RWPE1 (cell line): ENCODE measurements around the gene MRPS34.

Experiments
- CTCF ChIA-PET: fragments of 350-600 bp; sonication (Branson Sonifier 250); formaldehyde crosslinking; extraction: SDS; loops from one replicate; lab custom pipeline; 2021; lab: Yijun Ruan, JAX
- POLR2A ChIA-PET: fragments of 400-600 bp; formaldehyde crosslinking; extraction: SDS; loops from one replicate; lab custom pipeline; 2020; ENCODE audit warnings: antibody characterized with exemption; ENCODE audit not compliant: low non-redundant PET; lab: Yijun Ruan, JAX
- DNase-seq: peaks from one replicate; pipeline ENCODE4 v3.0.0; 2012; ENCODE audit warnings: low spot score
- H3K27ac ChIP-seq: fragments of 450-650 bp; 2 replicates; pipeline ENCODE4 v1.5.1; 2017
- CTCF ChIP-seq: fragments of 450-650 bp; conservative IDR thresholded peaks from 2 replicates; pipeline ENCODE4 v1.5.1; 2017; ENCODE audit warnings: low read depth, mild to moderate bottlenecking

MRPS34 gene

GRCh38 chr16:1784977-1785845 lies 12.3 kb upstream of the MRPS34 start:
- peak overlapping the region; percentile 92 for H3K27ac ChIP-seq
- TF ChIP-seq CTCF: no peak
- DNase-seq: no peak
- ChIA-PET CTCF (no interaction called here), POLR2A (interaction anchor here (0.6 to 1.1 kb wide), 2 partner anchors 11 to 14 kb away, joined by 4 to 5 read pairs; no protein-coding TSS in a partner anchor)

- H3K27ac ChIP-seq: peak within 1 kb of the TSS; percentile 92
Measured at GRCh38 chr16:1782408-1783264, 9.7 kb upstream of the MRPS34 start, which contains the start of the genes NUBP2 and SPSB3. TSS of gene NUBP2 (plus strand) at chr16:1782960. CDS start at chr16:1783021, 61 bp downstream. TSS of gene SPSB3 (minus strand) at chr16:1782571. CDS start at chr16:1781483, 1,088 bp downstream.

GRCh38 chr16:1781758-1782407 lies 8.9 kb upstream of the MRPS34 start:
- ChIA-PET POLR2A (interaction anchor here (0.7 to 2.3 kb wide), 3 partner anchors 12 to 45 kb away, joined by 3 to 7 read pairs (median 6); partner anchors contain the start of genes FAHD1 and HAGH), CTCF (interaction anchor here (0.6 to 1.4 kb wide), 2 partner anchors 18 to 42 kb away, joined by 4 read pairs; no protein-coding TSS in a partner anchor)
- no peak for TF ChIP-seq CTCF
- peak; percentile 39 for DNase-seq
- peak overlapping the region; percentile 92 for H3K27ac ChIP-seq

More at GRCh38 chr16:1782408-1783264, 9.7 kb upstream of the MRPS34 start, which contains the start of the genes NUBP2 and SPSB3:
- CTCF ChIA-PET: interaction anchor here (0.6 to 1.4 kb wide), 4 partner anchors 16 to 41 kb away, joined by 3 to 4 read pairs (median 4); no protein-coding TSS in a partner anchor
- peak; percentile 99 for DNase-seq
- POLR2A ChIA-PET: interaction anchor here (0.6 to 2.3 kb wide), 8 partner anchors 9 to 440 kb away, joined by 3 to 7 read pairs (median 5); partner anchors contain the start of genes FAHD1 and HAGH
- no peak for TF ChIP-seq CTCF

GRCh38 chr16:1781254-1781653 lies 8.3 kb upstream of the MRPS34 start:
- DNase-seq: no peak
- TF ChIP-seq CTCF: no peak
- POLR2A ChIA-PET: interaction anchor here (2.3 kb wide), 1 partner anchor 11 kb away, joined by 6 read pairs; no protein-coding TSS in a partner anchor
- H3K27ac ChIP-seq: peak overlapping the region; percentile 92
- CTCF ChIA-PET: interaction anchor here (1.4 kb wide), 1 partner anchor 43 kb away, joined by 4 read pairs; no protein-coding TSS in a partner anchor

- no peak for TF ChIP-seq CTCF
- POLR2A ChIA-PET: no interaction called here
Measured at GRCh38 chr16:1780677-1781072, 7.7 kb upstream of the MRPS34 start.

More at GRCh38 chr16:1780677-1781072, 7.7 kb upstream of the MRPS34 start:
- CTCF ChIA-PET: interaction anchor here (1.4 kb wide), 1 partner anchor 43 kb away, joined by 4 read pairs; no protein-coding TSS in a partner anchor
- H3K27ac ChIP-seq: peak overlapping the region; percentile 92
- no peak for DNase-seq
